Measurements from ENCODE around the gene TNFAIP8. TPM values are rescaled to one million over a fixed set of nuclear protein-coding genes. Genes with fewer than 3 reads are reported as not detected.

Gene TNFAIP8
- total and polyA plus RNA-seq, 9 of the 15 experiments (the other 6 are each of a cell fraction or from before 2014, with no cell fraction given) = 29.9 to 52.2 (median 44.8) TPM

GRCh38 chr5:119405419-119405818 lies 49.6 kb downstream of the TNFAIP8 start:
- no peak overlapping the region for H3K4me3 ChIP-seq
- no peaks in the 10 kb centered on the region for H3K9me3 ChIP-seq (replicated peaks; ENCODE audit: control insufficient read depth, insufficient read depth, low read depth, low read length)
- intact Hi-C loops (cut with micrococcal nuclease) (no loop called here), in situ Hi-C loops (cut with MboI) (no loop called here)
- no TSS peak for BruUV-seq (replicated peaks)
- 4% methylated on average over 4 of the region's 4 CpGs for WGBS (ENCODE audit: insufficient coverage, low coverage, missing lambda C conversion rate)
- CTCF ChIA-PET (ENCODE audit: low intra/inter-chr PET ratio) = interaction anchor here (0.6 kb wide), 1 partner anchor 435 kb away, joined by 3 read pairs; no protein-coding TSS in a partner anchor
- H3K79me2 ChIP-seq (ENCODE audit: control insufficient read depth, insufficient read depth, low read length) = no peaks in the 10 kb centered on the region
- no peaks in the 10 kb centered on the region for H3K36me3 ChIP-seq (ENCODE audit: control insufficient read depth, insufficient read depth, low read length)
- no peaks in the 10 kb centered on the region for H3K9me1 ChIP-seq (ENCODE audit: control insufficient read depth, insufficient read depth, low read length)
- peaks cover 0 to 27% of the 10 kb centered on the region in 2 experiments; a peak in 2 of 5 replicates for H3K4me1 ChIP-seq (replicated peaks in 1 of 2; ENCODE audit: control insufficient read depth in 2 of 2, insufficient read depth in 2 of 2, low read length in 2 of 2)
- H2AFZ ChIP-seq (ENCODE audit: low read depth, low read length) = peak overlapping the region; percentile 70
- no peak for FAIRE-seq
- POLR2A ChIA-PET = interaction anchor here (0.7 kb wide), 1 partner anchor 334 kb away, joined by 3 read pairs; the partner anchor contains the start of gene DMXL1
- H3K9ac ChIP-seq (ENCODE audit: insufficient read depth in 1 of 2, low read depth in 2 of 2, low read length in 2 of 2) = no peak overlapping the region
- no peaks in the 10 kb centered on the region for H3K27me3 ChIP-seq (ENCODE audit: control insufficient read depth in 2 of 2, insufficient read depth in 2 of 2, low read length in 2 of 2)
- H3K27ac ChIP-seq (ENCODE audit: extremely low read depth, low read depth, low read length) = no peak overlapping the region
- H4K20me1 ChIP-seq (replicated peaks; ENCODE audit: control insufficient read depth, insufficient read depth, low read length) = no peaks in the 10 kb centered on the region
- H3K4me2 ChIP-seq (ENCODE audit: insufficient read depth, low read length) = peak overlapping the region; percentile 28; the same call in 1 of the 2 replicates
- TF ChIP-seq ZNF133 (CRISPR knock-in tag; IDR thresholded peaks at IDR 0.05) = no peak
- no peak for TF ChIP-seq SP2 (IDR thresholded peaks at IDR 0.05; ENCODE audit: extremely low read depth, low read depth, low read length, poor library complexity, severe bottlenecking)
- no peak for TF ChIP-seq ADNP (tag; IDR thresholded peaks at IDR 0.05)
- TF ChIP-seq SIRT6 (IDR thresholded peaks at IDR 0.05; ENCODE audit: low read depth, low read length) = no peak
- no peak for TF ChIP-seq HDAC2 (IDR thresholded peaks at IDR 0.05)
- TF ChIP-seq AFF1 (IDR thresholded peaks at IDR 0.05; ENCODE audit: low read depth in 1 of 2, partially characterized antibody in 2 of 2) = no peak
- TF ChIP-seq FOS (IDR thresholded peaks at IDR 0.05; ENCODE audit: extremely low read depth, insufficient read length) = no peak
- TF ChIP-seq ZNF695 (CRISPR knock-in tag; IDR thresholded peaks at IDR 0.05) = no peak
- TF ChIP-seq KLF1 (tag; IDR thresholded peaks at IDR 0.05) = no peak
- TF ChIP-seq HSF4 (CRISPR knock-in tag; IDR thresholded peaks at IDR 0.05; ENCODE audit: borderline replicate concordance) = no peak
- no peak for TF ChIP-seq ZFP1 (CRISPR knock-in tag; IDR thresholded peaks at IDR 0.05)
- no peak for TF ChIP-seq PTTG1 (tag; IDR thresholded peaks at IDR 0.05; ENCODE audit: low read depth)
- TF ChIP-seq KAT8 (IDR thresholded peaks at IDR 0.05; ENCODE audit: low read depth) = no peak
- TF ChIP-seq ZBTB5 (IDR thresholded peaks at IDR 0.05) = no peak
- no peak for DNase-seq (ENCODE audit: extremely low read depth in 1 of 4, low spot score in 3 of 4)
- ATAC-seq = peak; percentile 18; the same call in 1 of the 3 replicates
